BE2C (cell line): ENCODE data around the gene TMEM255A.

ENCODE experiments used
- DNase-seq: peaks from one replicate; pipeline ENCODE4 v3.0.0-alpha.2; 2020
- H3K27me3 ChIP-seq: fragments of 250-450 bp; sonication (Bioruptor Pico); 2 replicates; pipeline ENCODE4 v1.5.1; 2020; ENCODE audit warnings: mild to moderate bottlenecking
- H3K36me3 ChIP-seq: fragments of 250-450 bp; sonication (Bioruptor Pico); 2 replicates; pipeline ENCODE4 v1.5.1; 2020; ENCODE audit warnings: mild to moderate bottlenecking
- H3K4me1 ChIP-seq: fragments of 250-450 bp; sonication (Bioruptor Pico); 2 replicates; pipeline ENCODE4 v1.5.1; 2020
- H3K4me3 ChIP-seq: 2 replicates; pipeline ENCODE4 v1.5.1; 2011; ENCODE audit warnings: low read depth, low read length
- H3K9me3 ChIP-seq: fragments of 250-450 bp; sonication (Bioruptor Pico); 2 replicates; pipeline ENCODE4 v1.5.1; 2020
- TF ChIP-seq, protein P1 (sequence below): IDR thresholded peaks from 2 replicates; pipeline ENCODE4 v1.5.1; 2012; ENCODE audit warnings: mild to moderate bottlenecking, low read depth, low read length

The TMEM255A gene

DNA sequence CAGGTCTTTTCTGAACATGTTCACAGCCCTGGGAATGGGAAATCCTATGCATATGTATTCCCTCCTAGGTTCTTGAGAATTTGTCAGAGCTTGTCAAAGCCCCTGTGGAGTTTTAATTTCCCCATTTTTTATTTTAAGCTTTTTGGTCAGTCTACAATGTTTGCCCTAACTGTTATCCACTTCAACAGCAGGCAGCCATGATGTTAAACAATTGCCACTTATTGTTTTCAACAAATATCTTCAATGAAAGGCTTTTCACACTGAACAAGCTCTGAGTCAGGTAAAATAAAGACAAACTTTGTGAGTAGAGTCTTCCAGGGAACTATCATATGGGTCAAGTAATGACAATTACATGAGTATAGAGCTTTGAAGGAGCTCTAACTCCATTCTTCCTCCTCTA, 25.6 kb upstream of the TMEM255A start:
- no peak for DNase-seq
- H3K4me3 ChIP-seq: no peak overlapping the region
- no peaks in the 10 kb centered on the region for H3K9me3 ChIP-seq
- H3K4me1 ChIP-seq: no peaks in the 10 kb centered on the region
- H3K36me3 ChIP-seq: no peaks in the 10 kb centered on the region
- H3K27me3 ChIP-seq: no peaks in the 10 kb centered on the region
- TF ChIP-seq, protein P1, sequence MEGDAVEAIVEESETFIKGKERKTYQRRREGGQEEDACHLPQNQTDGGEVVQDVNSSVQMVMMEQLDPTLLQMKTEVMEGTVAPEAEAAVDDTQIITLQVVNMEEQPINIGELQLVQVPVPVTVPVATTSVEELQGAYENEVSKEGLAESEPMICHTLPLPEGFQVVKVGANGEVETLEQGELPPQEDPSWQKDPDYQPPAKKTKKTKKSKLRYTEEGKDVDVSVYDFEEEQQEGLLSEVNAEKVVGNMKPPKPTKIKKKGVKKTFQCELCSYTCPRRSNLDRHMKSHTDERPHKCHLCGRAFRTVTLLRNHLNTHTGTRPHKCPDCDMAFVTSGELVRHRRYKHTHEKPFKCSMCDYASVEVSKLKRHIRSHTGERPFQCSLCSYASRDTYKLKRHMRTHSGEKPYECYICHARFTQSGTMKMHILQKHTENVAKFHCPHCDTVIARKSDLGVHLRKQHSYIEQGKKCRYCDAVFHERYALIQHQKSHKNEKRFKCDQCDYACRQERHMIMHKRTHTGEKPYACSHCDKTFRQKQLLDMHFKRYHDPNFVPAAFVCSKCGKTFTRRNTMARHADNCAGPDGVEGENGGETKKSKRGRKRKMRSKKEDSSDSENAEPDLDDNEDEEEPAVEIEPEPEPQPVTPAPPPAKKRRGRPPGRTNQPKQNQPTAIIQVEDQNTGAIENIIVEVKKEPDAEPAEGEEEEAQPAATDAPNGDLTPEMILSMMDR: no peak

DNA sequence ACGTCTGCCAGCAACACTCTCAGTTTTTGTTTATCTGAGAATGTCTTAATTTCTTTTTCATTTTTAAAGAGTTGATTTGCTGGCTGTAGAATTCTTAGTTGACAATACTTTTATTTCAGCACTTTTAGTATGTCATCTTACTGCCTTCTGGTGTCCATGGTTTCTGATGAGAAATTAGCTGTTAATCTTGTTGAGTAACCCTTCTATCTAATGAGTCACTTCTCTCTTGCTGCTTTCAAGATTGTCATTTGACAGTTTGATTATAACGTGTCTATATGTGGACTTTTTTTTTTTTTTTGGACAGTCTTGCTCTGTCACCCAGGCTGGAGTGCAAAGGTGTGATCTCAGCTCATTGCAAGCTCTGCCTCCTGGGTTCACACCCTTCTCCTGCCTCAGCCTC, 24.0 kb upstream of the TMEM255A start:
- H3K4me1 ChIP-seq: no peaks in the 10 kb centered on the region
- no peak for DNase-seq
- H3K36me3 ChIP-seq: no peaks in the 10 kb centered on the region
- TF ChIP-seq, protein P1: no peak
- no peaks in the 10 kb centered on the region for H3K27me3 ChIP-seq
- H3K9me3 ChIP-seq: no peaks in the 10 kb centered on the region
- no peak overlapping the region for H3K4me3 ChIP-seq

DNA sequence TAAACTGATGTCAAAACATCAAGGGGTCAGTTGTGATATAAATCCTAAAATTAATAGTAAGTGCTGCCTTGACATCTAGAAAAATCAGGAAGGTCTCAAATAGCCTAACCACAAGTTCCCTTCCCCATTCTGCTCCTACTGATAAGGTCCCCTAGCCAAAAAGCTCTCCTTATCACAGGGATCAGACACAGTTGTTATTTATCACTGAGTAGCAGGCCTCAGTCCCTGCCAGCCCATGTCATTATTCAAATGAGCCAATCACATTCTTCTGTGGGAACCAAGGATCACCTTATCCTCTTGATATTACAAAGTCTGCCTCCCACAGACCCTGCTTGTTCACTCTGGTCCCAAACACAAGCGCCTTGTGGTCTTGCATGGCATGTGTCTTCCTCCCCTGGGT, 23.3 kb upstream of the TMEM255A start:
- no peaks in the 10 kb centered on the region for H3K27me3 ChIP-seq
- no peaks in the 10 kb centered on the region for H3K4me1 ChIP-seq
- TF ChIP-seq, protein P1: no peak
- no peak for DNase-seq
- no peak overlapping the region for H3K4me3 ChIP-seq
- H3K9me3 ChIP-seq: no peaks in the 10 kb centered on the region
- no peaks in the 10 kb centered on the region for H3K36me3 ChIP-seq

DNA sequence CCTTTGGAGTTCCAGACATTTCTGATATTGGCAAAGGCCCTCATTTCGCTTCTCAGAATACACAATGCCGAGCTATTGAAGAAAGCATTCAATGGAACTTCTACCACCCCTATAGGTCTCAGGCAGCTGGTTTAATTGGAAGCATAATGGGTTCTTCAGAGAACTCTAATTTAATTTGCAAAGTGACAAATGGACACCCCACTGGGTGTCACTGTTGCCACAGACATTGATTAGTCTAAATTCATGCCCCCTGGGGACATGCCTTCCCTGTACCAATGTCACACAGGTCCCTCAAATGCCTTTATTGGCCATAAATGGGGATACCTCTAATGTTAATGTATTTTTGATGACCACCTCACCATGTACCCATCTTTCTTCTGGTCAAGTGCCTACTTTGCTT, 22.9 kb upstream of the TMEM255A start:
- no peak overlapping the region for H3K4me3 ChIP-seq
- H3K4me1 ChIP-seq: no peaks in the 10 kb centered on the region
- no peaks in the 10 kb centered on the region for H3K27me3 ChIP-seq
- no peak for DNase-seq
- TF ChIP-seq, protein P1: no peak
- no peaks in the 10 kb centered on the region for H3K9me3 ChIP-seq
- H3K36me3 ChIP-seq: no peaks in the 10 kb centered on the region

DNA sequence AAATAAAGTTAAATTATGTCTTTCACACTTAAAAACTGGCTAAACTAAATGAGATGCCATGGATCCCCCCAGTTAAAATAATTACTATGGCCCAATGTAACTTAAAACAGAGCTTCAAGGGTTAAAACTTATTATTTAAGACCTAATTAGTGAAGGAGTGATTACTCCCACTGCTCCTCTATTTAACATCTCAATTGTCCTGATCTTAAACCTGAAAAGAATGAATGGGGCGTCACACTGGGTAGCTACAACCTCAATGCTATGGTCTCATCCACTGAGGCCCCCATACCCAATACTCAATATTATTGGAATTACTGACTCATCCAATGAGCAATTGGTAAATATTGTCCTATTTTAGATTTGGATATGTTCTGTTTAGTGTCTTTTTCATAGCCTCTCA, 21.1 kb upstream of the TMEM255A start:
- TF ChIP-seq, protein P1: no peak
- no peak overlapping the region for H3K4me3 ChIP-seq
- H3K27me3 ChIP-seq: no peaks in the 10 kb centered on the region
- H3K4me1 ChIP-seq: no peaks in the 10 kb centered on the region
- no peaks in the 10 kb centered on the region for H3K9me3 ChIP-seq
- DNase-seq: no peak
- no peaks in the 10 kb centered on the region for H3K36me3 ChIP-seq

DNA sequence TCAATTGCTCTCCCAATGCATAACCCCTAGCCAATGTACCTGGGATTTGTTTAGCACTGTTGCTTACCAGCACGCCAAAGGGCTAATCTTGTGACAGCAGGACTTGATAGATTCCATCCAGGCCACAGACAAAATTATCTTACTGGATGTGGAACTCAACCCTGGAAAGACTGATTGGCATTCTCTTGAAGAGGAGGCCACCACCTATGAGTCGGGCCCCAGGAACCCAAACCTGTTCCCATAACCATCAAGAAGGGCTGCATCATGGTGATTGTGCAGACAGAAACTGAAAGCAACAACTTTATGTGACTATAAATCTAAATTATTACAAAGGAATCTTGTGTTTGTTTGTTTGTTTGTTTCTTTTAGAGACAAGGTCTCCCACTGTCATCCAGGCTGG, 19.9 kb upstream of the TMEM255A start:
- TF ChIP-seq, protein P1: no peak
- H3K4me1 ChIP-seq: no peaks in the 10 kb centered on the region
- no peak for DNase-seq
- H3K27me3 ChIP-seq: no peaks in the 10 kb centered on the region
- H3K9me3 ChIP-seq: no peaks in the 10 kb centered on the region
- H3K4me3 ChIP-seq: no peak overlapping the region
- H3K36me3 ChIP-seq: no peaks in the 10 kb centered on the region
